Measurements from ENCODE around the gene RIT1.
"Not testable (repeated sequence)": the region's sequence is repeated elsewhere in the genome, so short reads cannot be mapped to it uniquely, and the experiment has no call there.

Gene RIT1

GRCh38 chr1:155933591-155934096 lies 22.5 kb upstream of the RIT1 start:
- DNase-seq (ENCODE audit: low spot score) = no peak

- DNase-seq (ENCODE audit: low spot score) = no peak
Observed at GRCh38 chr1:155932487-155932886, 21.3 kb upstream of the RIT1 start.

GRCh38 chr1:155932081-155932480 lies 20.9 kb upstream of the RIT1 start:
- DNase-seq (ENCODE audit: low spot score) = no peak

- DNase-seq (ENCODE audit: low spot score) = no peak
Observed at GRCh38 chr1:155931332-155932038, 20.3 kb upstream of the RIT1 start.

GRCh38 chr1:155930725-155931124 lies 19.6 kb upstream of the RIT1 start:
- not testable (repeated sequence) for DNase-seq (ENCODE audit: low spot score)

- DNase-seq (ENCODE audit: low spot score) = no peak
Observed at GRCh38 chr1:155929057-155929456, 17.9 kb upstream of the RIT1 start.

GRCh38 chr1:155925506-155925905 lies 14.4 kb upstream of the RIT1 start:
- no peak for DNase-seq (ENCODE audit: low spot score)

- no peak for DNase-seq (ENCODE audit: low spot score)
Observed at GRCh38 chr1:155920717-155921116, 9.6 kb upstream of the RIT1 start.

- no peak for DNase-seq (ENCODE audit: low spot score)
Observed at GRCh38 chr1:155919801-155920200, 8.7 kb upstream of the RIT1 start.

- DNase-seq (ENCODE audit: low spot score) = no peak
Observed at GRCh38 chr1:155918660-155919059, 7.5 kb upstream of the RIT1 start.

GRCh38 chr1:155913969-155914757 lies 3.0 kb upstream of the RIT1 start:
- DNase-seq (ENCODE audit: low spot score) = no peak

GRCh38 chr1:155912056-155912536 lies 947 bp upstream of the RIT1 start:
- no peak for DNase-seq (ENCODE audit: low spot score)

- no peak for DNase-seq (ENCODE audit: low spot score)
Observed at GRCh38 chr1:155910621-155911121, 478 bp downstream of the RIT1 start.

- DNase-seq (ENCODE audit: low spot score) = no peak
Observed at GRCh38 chr1:155909894-155910293, 1.3 kb downstream of the RIT1 start.

GRCh38 chr1:155904261-155904660 lies 6.9 kb downstream of the RIT1 start:
- no peak for DNase-seq (ENCODE audit: low spot score)

GRCh38 chr1:155900161-155900560 lies 11.0 kb downstream of the RIT1 start:
- DNase-seq (ENCODE audit: low spot score) = no peak

GRCh38 chr1:155899683-155900082 lies 11.5 kb downstream of the RIT1 start:
- DNase-seq (ENCODE audit: low spot score) = no peak

GRCh38 chr1:155898888-155899287 lies 12.3 kb downstream of the RIT1 start:
- no peak for DNase-seq (ENCODE audit: low spot score)

GRCh38 chr1:155897746-155898145 lies 13.4 kb downstream of the RIT1 start:
- DNase-seq (ENCODE audit: low spot score) = no peak

- not testable (repeated sequence) for DNase-seq (ENCODE audit: low spot score)
Observed at GRCh38 chr1:155896476-155896875, 14.7 kb downstream of the RIT1 start.

- DNase-seq (ENCODE audit: low spot score) = not testable (repeated sequence)
Observed at GRCh38 chr1:155895617-155896016, 15.5 kb downstream of the RIT1 start.

GRCh38 chr1:155893389-155894142 lies 17.6 kb downstream of the RIT1 start:
- peak; percentile 39 for DNase-seq (ENCODE audit: low spot score)
